ENCODE measurements around the gene FCSK.
A peak's percentile ranks its signal among the peaks of the same experiment; 100 is the strongest.

The FCSK gene

GRCh38 chr16:70526403-70526802 lies 72.0 kb downstream of the FCSK start:
- DNase-seq, result peak in 1 of 3 donors; percentile 24

- DNase-seq, result no peak
These were observed 73.1 kb downstream of the FCSK start for GRCh38 chr16:70527315-70527996.

GRCh38 chr16:70529051-70529777 lies 74.8 kb downstream of the FCSK start:
- DNase-seq, result peak; percentile 52 to 77 (median 73)
